ENCODE measurements around the gene PPM1B. TPM values are rescaled to one million over a fixed set of nuclear protein-coding genes. Genes with fewer than 3 reads are reported as not detected.
A peak's percentile ranks its signal among the peaks of the same experiment; 100 is the strongest.
"Not testable (repeated sequence)": the region's sequence is repeated elsewhere in the genome, so short reads cannot be mapped to it uniquely, and the experiment has no call there.

The PPM1B gene
- 19.9 TPM for total RNA-seq
- 10 to 100 TPM; 26.0 to 39.7 (median 28.0) TPM for polyA plus RNA-seq (ENCODE audit: insufficient read depth in 1 of 8, insufficient read length in 8 of 8, low replicate concordance in 1 of 8)
- long read RNA-seq, donor 1, partial matches to known transcripts, result 0 of 3 reads
- long read RNA-seq, donor 1, other reads (novel, unspliced or antisense), result 0 of 3 reads
- long read RNA-seq, donor 2, result 0 reads
- long read RNA-seq, donor 3, transcript PPM1B-201 (6 exons, 2,606 nt), result major isoform, 5 of 7 reads
- long read RNA-seq, donor 3, partial matches to known transcripts, result 0 of 7 reads
- long read RNA-seq, donor 3, other reads (novel, unspliced or antisense), result 0 of 7 reads
- long read RNA-seq, donor 4, partial matches to known transcripts, result 0 of 4 reads
- long read RNA-seq, donor 4, other reads (novel, unspliced or antisense), result 0 of 4 reads
- long read RNA-seq, donor 5, transcript PPM1B-204 (6 exons, 3,877 nt), result minor isoform, 5 of 31 reads
- long read RNA-seq, donor 5, transcript PPM1B-201 (6 exons, 2,606 nt), result major isoform, 14 of 31 reads
- long read RNA-seq, donor 5, partial matches to known transcripts, result 12 of 31 reads
- long read RNA-seq, donor 5, other reads (novel, unspliced or antisense), result 0 of 31 reads
- long read RNA-seq, donor 6, transcript PPM1B-201 (6 exons, 2,606 nt), result major isoform, 8 of 19 reads
- long read RNA-seq, donor 6, partial matches to known transcripts, result 6 of 19 reads
- long read RNA-seq, donor 6, other reads (novel, unspliced or antisense), result 0 of 19 reads
- long read RNA-seq, donor 7, partial matches to known transcripts, result 0 of 8 reads
- long read RNA-seq, donor 7, other reads (novel, unspliced or antisense), result 0 of 8 reads
- long read RNA-seq, donor 8, partial matches to known transcripts, result 6 of 9 reads
- long read RNA-seq, donor 8, other reads (novel, unspliced or antisense), result 0 of 9 reads
- long read RNA-seq, donor 9, partial matches to known transcripts, result 0 of 4 reads
- long read RNA-seq, donor 9, other reads (novel, unspliced or antisense), result 0 of 4 reads
- long read RNA-seq, donor 10, partial matches to known transcripts, result 6 of 9 reads
- long read RNA-seq, donor 10, other reads (novel, unspliced or antisense), result 0 of 9 reads
- long read RNA-seq, donor 11, partial matches to known transcripts, result 0 of 5 reads
- long read RNA-seq, donor 11, other reads (novel, unspliced or antisense), result 0 of 5 reads

DNA sequence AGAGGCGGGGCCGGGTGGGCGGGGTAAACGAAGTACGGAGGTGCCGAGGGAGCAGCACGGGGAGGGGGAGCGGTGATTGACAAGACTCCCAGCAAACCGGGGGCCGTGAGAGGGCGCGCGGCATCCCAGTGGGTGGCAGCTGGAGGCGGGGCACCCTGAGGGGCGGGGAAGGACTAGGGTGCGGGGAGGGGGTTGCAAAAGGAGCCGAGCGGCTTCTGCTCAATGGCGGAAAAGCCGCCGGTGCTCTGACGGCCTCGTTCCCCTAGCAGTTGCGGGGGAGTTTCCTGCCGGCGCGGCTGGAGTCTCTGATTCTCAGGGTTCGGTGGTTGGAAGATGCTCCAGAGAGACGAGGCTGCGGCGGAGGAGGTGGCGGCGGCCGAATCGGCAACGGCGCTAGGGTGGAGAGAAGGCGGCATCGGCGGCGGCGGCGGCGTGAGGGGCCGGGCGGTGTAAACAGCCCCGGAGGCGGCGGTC, at the start of gene PPM1B:
Gene PPM1B (plus strand): TSS at position 195 of the 474 bp plus-strand sequence. CDS start 32,325 bp downstream, outside the sequence.
- no peak for DNase-seq

DNA sequence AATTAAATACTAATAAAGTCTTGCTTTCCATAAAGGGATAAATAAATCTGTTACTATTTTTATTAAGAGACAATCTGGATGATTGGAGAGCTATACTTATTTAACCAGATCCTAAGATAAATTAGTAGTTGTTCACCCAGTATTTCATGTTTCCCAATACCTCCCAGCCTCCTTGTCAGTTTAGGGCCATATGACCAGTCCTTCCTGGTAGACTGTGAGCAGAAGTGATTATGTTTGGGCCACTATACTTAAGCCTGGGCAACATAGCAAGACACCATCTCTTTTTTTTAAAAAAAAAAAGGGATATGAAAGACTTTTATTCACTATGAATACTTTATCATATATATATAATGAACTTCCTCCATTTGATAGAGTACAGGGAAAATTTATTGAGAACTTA, 48.8 kb upstream of the PPM1B start:
- no peaks in the 10 kb centered on the region for H3K9me3 ChIP-seq (replicated peaks; ENCODE audit: control insufficient read depth, low read depth, low read length)
- DNase-seq, result no peak
- H3K4me3 ChIP-seq (ENCODE audit: low read length), result no peak overlapping the region

More for the DNA sequence above, at the start of gene PPM1B:
- peaks cover 3% of the 10 kb centered on the region for H3K27me3 ChIP-seq (ENCODE audit: control insufficient read depth, insufficient read depth, low read length)
- peaks cover 3% of the 10 kb centered on the region for H3K4me1 ChIP-seq (ENCODE audit: control insufficient read depth, insufficient read depth, low read length)
- H3K36me3 ChIP-seq (ENCODE audit: control insufficient read depth, insufficient read depth, low read length), result no peaks in the 10 kb centered on the region
- WGBS (ENCODE audit: insufficient coverage), result under 1% methylated on average over 49 of the region's 49 CpGs
- H3K9me3 ChIP-seq (replicated peaks; ENCODE audit: control insufficient read depth, low read depth, low read length), result peaks cover 5% of the 10 kb centered on the region
- H3K27ac ChIP-seq (ENCODE audit: low read length), result peak within 1 kb of the TSS; percentile 100
- H3K4me3 ChIP-seq (ENCODE audit: low read length), result peak within 1 kb of the TSS; percentile 71

DNA sequence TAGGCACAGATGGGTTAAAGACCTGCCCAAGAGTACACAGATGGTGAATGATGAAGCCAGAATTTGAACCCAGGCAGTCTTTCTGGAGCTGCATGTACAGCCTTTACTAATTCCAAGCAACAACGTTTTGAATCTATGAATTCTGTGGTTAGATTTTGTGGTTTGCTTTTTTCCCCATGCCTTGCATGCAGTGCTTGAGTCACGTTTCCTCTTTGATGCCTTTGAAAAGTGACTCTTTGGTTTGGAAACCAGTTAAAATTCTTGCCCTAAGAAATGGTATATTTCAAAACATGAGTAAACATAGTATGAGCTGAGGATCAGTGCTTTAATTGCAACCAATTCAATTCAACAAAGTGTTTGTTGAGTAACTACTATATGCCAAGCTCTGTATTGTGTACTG, 48.2 kb upstream of the PPM1B start:
- Histone ChIP-seq H3K36me3 (ENCODE audit: control insufficient read depth, insufficient read depth, low read length) (no peaks in the 10 kb centered on the region), H3K27me3 (ENCODE audit: control insufficient read depth, insufficient read depth, low read length) (no peaks in the 10 kb centered on the region), H3K9me3 (replicated peaks; ENCODE audit: control insufficient read depth, low read depth, low read length) (no peaks in the 10 kb centered on the region), H3K4me1 (ENCODE audit: control insufficient read depth, insufficient read depth, low read length) (no peaks in the 10 kb centered on the region), H3K27ac (ENCODE audit: low read length) (no peak overlapping the region), H3K4me3 (ENCODE audit: low read length) (no peak overlapping the region)
- WGBS (ENCODE audit: insufficient coverage), result 100% methylated on average over 1 of the region's 2 CpGs
- DNase-seq, result peak; percentile 5

More for the DNA sequence above, 48.8 kb upstream of the PPM1B start:
- Histone ChIP-seq H3K4me1 (ENCODE audit: control insufficient read depth, insufficient read depth, low read length) (no peaks in the 10 kb centered on the region), H3K36me3 (ENCODE audit: control insufficient read depth, insufficient read depth, low read length) (no peaks in the 10 kb centered on the region), H3K27ac (ENCODE audit: low read length) (no peak overlapping the region), H3K27me3 (ENCODE audit: control insufficient read depth, insufficient read depth, low read length) (no peaks in the 10 kb centered on the region)

GRCh38 chr2:44121899-44122298, 46.8 kb upstream of the PPM1B start:
- DNase-seq, result no peak
- H3K9me3 ChIP-seq (replicated peaks; ENCODE audit: control insufficient read depth, low read depth, low read length), result no peaks in the 10 kb centered on the region
- no peaks in the 10 kb centered on the region for H3K36me3 ChIP-seq (ENCODE audit: control insufficient read depth, insufficient read depth, low read length)
- no peaks in the 10 kb centered on the region for H3K27me3 ChIP-seq (ENCODE audit: control insufficient read depth, insufficient read depth, low read length)
- H3K4me3 ChIP-seq (ENCODE audit: low read length), result no peak overlapping the region
- H3K4me1 ChIP-seq (ENCODE audit: control insufficient read depth, insufficient read depth, low read length), result no peaks in the 10 kb centered on the region
- no peak overlapping the region for H3K27ac ChIP-seq (ENCODE audit: low read length)
- 93% methylated on average over 2 of the region's 3 CpGs for WGBS (ENCODE audit: insufficient coverage)

- no CpG with 5 or more reads among the region's 5 CpGs for WGBS (ENCODE audit: insufficient coverage)
- Histone ChIP-seq H3K27ac (ENCODE audit: low read length) (no peak overlapping the region), H3K9me3 (replicated peaks; ENCODE audit: control insufficient read depth, low read depth, low read length) (no peaks in the 10 kb centered on the region), H3K4me1 (ENCODE audit: control insufficient read depth, insufficient read depth, low read length) (no peaks in the 10 kb centered on the region), H3K4me3 (ENCODE audit: low read length) (no peak overlapping the region), H3K27me3 (ENCODE audit: control insufficient read depth, insufficient read depth, low read length) (no peaks in the 10 kb centered on the region), H3K36me3 (ENCODE audit: control insufficient read depth, insufficient read depth, low read length) (no peaks in the 10 kb centered on the region)
- DNase-seq, result no peak
Observed at GRCh38 chr2:44124500-44124899, 44.2 kb upstream of the PPM1B start.

GRCh38 chr2:44126106-44126797, 42.4 kb upstream of the PPM1B start:
- DNase-seq, result no peak
- Histone ChIP-seq H3K27me3 (ENCODE audit: control insufficient read depth, insufficient read depth, low read length) (no peaks in the 10 kb centered on the region), H3K36me3 (ENCODE audit: control insufficient read depth, insufficient read depth, low read length) (no peaks in the 10 kb centered on the region), H3K9me3 (replicated peaks; ENCODE audit: control insufficient read depth, low read depth, low read length) (no peaks in the 10 kb centered on the region), H3K4me3 (ENCODE audit: low read length) (no peak overlapping the region), H3K4me1 (ENCODE audit: control insufficient read depth, insufficient read depth, low read length) (no peaks in the 10 kb centered on the region), H3K27ac (ENCODE audit: low read length) (no peak overlapping the region)
- WGBS (ENCODE audit: insufficient coverage), result 41% methylated on average over 2 of the region's 5 CpGs

DNA sequence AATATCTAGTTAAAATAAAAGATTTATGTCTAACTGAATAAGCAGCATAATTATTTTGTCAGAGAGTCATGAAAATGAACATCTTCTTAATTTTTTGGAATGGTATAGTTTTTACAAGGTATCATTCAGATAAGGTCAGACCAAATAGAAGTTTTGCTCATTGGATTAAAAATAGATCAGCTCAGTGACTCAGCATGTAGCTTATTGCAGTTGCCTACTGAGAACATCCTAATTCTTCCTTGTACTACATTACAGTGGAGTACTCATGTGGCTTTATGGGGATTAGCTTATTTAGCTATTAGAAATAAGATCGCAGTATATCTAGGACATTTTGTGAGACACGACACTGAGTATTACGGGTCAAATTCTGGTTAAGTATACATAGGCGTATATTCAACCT, 38.2 kb upstream of the PPM1B start:
- no peaks in the 10 kb centered on the region for H3K36me3 ChIP-seq (ENCODE audit: control insufficient read depth, insufficient read depth, low read length)
- H3K4me1 ChIP-seq (ENCODE audit: control insufficient read depth, insufficient read depth, low read length), result no peaks in the 10 kb centered on the region
- peak; percentile 15 for DNase-seq
- H3K27ac ChIP-seq (ENCODE audit: low read length), result no peak overlapping the region
- H3K9me3 ChIP-seq (replicated peaks; ENCODE audit: control insufficient read depth, low read depth, low read length), result no peaks in the 10 kb centered on the region
- no CpG with 5 or more reads among the region's 4 CpGs for WGBS (ENCODE audit: insufficient coverage)
- no peaks in the 10 kb centered on the region for H3K27me3 ChIP-seq (ENCODE audit: control insufficient read depth, insufficient read depth, low read length)
- H3K4me3 ChIP-seq (ENCODE audit: low read length), result no peak overlapping the region

DNA sequence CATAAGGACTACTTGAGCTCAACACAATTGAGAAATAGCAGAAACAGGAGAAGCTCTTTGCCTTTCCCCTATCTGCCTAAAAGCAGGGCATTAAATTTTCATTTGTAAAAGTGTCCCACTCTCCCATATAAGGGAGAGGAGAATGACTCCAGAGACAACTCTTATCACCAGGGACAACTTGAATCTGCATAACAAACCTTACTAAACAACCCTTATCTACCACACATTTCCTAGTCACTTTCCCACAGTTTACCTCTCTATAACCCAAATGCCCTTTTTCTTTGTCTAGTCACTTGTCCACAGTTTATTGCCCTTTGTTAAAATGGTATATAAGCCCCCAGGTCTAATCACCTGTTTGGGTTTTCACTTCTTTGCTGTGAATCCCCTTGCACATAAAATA, 37.5 kb upstream of the PPM1B start:
- no peak for DNase-seq
- Histone ChIP-seq H3K36me3 (ENCODE audit: control insufficient read depth, insufficient read depth, low read length) (no peaks in the 10 kb centered on the region), H3K4me1 (ENCODE audit: control insufficient read depth, insufficient read depth, low read length) (no peaks in the 10 kb centered on the region), H3K9me3 (replicated peaks; ENCODE audit: control insufficient read depth, low read depth, low read length) (no peaks in the 10 kb centered on the region), H3K27ac (ENCODE audit: low read length) (no peak overlapping the region), H3K4me3 (ENCODE audit: low read length) (no peak overlapping the region), H3K27me3 (ENCODE audit: control insufficient read depth, insufficient read depth, low read length) (no peaks in the 10 kb centered on the region)

DNA sequence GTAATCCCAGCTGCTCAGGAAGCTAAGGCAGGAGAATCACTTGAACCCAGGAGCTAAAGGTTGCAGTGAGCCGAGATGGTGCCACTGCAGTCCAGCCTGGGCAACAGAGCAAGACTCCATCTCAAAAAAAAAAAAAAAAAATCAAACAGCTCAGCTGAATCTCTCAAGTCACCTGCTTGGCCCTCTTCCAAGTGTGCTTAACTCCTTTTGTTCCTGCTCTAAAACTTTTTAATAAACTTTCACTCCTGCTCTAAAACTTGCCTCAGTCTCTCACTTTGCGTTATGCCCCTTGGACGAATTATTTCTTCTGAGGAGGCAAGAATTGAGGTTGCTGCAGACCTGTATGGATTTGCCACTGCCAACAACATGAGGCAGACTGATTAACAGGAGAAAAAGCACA, 35.1 kb upstream of the PPM1B start:
- H3K27ac ChIP-seq (ENCODE audit: low read length); H3K4me3 ChIP-seq (ENCODE audit: low read length); H3K36me3 ChIP-seq (ENCODE audit: control insufficient read depth, insufficient read depth, low read length); H3K27me3 ChIP-seq (ENCODE audit: control insufficient read depth, insufficient read depth, low read length); DNase-seq; H3K4me1 ChIP-seq (ENCODE audit: control insufficient read depth, insufficient read depth, low read length); H3K9me3 ChIP-seq (replicated peaks; ENCODE audit: control insufficient read depth, low read depth, low read length): not testable (repeated sequence)
- no CpG with 5 or more reads among the region's 3 CpGs for WGBS (ENCODE audit: insufficient coverage)

Data from muscle of leg (tissue), 16 donors.